RWPE2 (cell line): ENCODE data around the gene CLDN11.

Source experiments
- ATAC-seq: fragments of 200-7000 bp; cut with Tn5 transposase; 3 replicates; pipeline ENCODE4 v1.9.1; 2021; ENCODE audit warnings: low read depth
- DNase-seq: peaks from one replicate; pipeline ENCODE4 v3.0.0-alpha.2; 2020; ENCODE audit warnings: low spot score
- H3K27ac ChIP-seq: fragments of 450-650 bp; 2 replicates; pipeline ENCODE4 v1.5.1; 2017; ENCODE audit warnings: mild to moderate bottlenecking; ENCODE audit not compliant: poor library complexity, severe bottlenecking
- H3K27me3 ChIP-seq: fragments of 250-450 bp; sonication (Bioruptor Pico); 2 replicates; pipeline ENCODE4 v1.5.1; 2021; ENCODE audit warnings: mild to moderate bottlenecking, moderate library complexity; ENCODE audit not compliant: insufficient read depth, poor library complexity, severe bottlenecking
- H3K36me3 ChIP-seq: fragments of 250-450 bp; sonication (Bioruptor Pico); 2 replicates; pipeline ENCODE4 v1.5.1; 2020; ENCODE audit warnings: low read depth, mild to moderate bottlenecking, moderate library complexity
- H3K4me1 ChIP-seq: fragments of 250-450 bp; sonication (Bioruptor Pico); 2 replicates; pipeline ENCODE4 v1.5.1; 2021; ENCODE audit warnings: mild to moderate bottlenecking, moderate library complexity; ENCODE audit not compliant: insufficient read depth, poor library complexity, severe bottlenecking
- H3K4me3 ChIP-seq: fragments of 250-450 bp; sonication (Bioruptor Pico); 2 replicates; pipeline ENCODE4 v1.5.1; 2021; ENCODE audit warnings: mild to moderate bottlenecking, moderate library complexity; ENCODE audit not compliant: severe bottlenecking
- H3K9me3 ChIP-seq: fragments of 250-450 bp; sonication (Bioruptor Pico); 2 replicates; pipeline ENCODE4 v1.5.1; 2021; ENCODE audit warnings: mild to moderate bottlenecking, moderate library complexity; ENCODE audit not compliant: severe bottlenecking
- TF ChIP-seq, protein P1 (sequence below): fragments of 450-650 bp; IDR thresholded peaks from one replicate; pipeline ENCODE4 v1.5.1; 2017; ENCODE audit warnings: mild to moderate bottlenecking, moderate library complexity; ENCODE audit not compliant: poor library complexity, severe bottlenecking

CLDN11 gene

DNA sequence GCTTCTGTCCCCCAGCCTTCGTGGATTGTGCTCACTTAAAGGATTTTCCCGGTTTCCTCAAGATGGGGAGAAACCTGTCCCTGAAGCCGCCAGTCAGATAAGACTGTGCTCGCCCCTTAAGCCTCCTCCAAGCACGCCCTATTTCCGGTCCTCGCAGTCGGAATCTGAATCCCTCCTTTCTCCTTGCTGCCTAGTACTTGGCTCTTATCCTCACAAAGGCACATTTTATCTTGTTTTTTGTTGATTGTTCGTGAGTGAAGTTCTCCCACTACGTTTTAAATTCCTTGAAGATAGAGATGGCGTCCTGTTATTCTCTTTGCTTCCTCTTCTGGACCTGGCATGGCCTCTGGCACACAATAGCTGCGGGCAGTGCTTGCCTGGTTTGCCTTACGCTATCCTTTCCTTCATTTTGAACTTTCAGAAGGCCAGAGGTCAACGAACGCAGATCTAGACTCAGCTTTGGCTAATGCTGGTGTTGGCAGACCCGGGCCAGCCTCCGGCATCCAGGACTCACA, 1.7 kb downstream of the CLDN11 start:
- Histone ChIP-seq H3K9me3 (no peaks in the 10 kb centered on the region), H3K4me1 (no peaks in the 10 kb centered on the region), H3K27ac (no peak overlapping the region), H3K36me3 (no peaks in the 10 kb centered on the region), H3K4me3 (no peak overlapping the region), H3K27me3 (peaks cover 8% of the 10 kb centered on the region)
- no peak for ATAC-seq
- TF ChIP-seq, protein P1, sequence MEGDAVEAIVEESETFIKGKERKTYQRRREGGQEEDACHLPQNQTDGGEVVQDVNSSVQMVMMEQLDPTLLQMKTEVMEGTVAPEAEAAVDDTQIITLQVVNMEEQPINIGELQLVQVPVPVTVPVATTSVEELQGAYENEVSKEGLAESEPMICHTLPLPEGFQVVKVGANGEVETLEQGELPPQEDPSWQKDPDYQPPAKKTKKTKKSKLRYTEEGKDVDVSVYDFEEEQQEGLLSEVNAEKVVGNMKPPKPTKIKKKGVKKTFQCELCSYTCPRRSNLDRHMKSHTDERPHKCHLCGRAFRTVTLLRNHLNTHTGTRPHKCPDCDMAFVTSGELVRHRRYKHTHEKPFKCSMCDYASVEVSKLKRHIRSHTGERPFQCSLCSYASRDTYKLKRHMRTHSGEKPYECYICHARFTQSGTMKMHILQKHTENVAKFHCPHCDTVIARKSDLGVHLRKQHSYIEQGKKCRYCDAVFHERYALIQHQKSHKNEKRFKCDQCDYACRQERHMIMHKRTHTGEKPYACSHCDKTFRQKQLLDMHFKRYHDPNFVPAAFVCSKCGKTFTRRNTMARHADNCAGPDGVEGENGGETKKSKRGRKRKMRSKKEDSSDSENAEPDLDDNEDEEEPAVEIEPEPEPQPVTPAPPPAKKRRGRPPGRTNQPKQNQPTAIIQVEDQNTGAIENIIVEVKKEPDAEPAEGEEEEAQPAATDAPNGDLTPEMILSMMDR = no peak
- DNase-seq = no peak

DNA sequence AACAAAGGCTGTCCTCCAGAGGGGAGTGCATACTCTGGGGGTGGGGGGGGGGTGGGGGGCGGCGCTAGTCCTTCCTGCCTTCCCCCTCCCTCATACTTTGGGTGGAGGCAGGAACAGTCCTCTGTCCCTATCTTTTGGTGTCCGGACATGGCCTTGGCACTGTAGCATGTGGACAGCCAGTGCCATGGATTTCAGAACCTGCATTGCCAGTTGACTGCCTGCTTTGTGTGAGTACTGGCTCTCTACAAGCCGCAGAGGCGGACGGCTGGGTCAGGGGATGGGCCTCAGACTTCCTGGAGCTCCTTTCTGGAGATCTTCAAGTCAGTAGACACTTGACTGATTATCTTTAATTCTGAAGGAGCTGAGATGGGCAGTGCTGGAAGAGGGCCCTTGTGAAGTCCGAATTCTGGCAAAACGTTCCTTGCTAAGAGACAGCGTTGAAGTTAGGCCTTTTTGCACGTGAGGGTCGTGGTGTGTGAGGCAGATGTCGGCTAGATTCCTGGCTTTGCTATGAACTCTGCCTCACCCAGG, 2.5 kb downstream of the CLDN11 start:
- H3K4me1 ChIP-seq = no peaks in the 10 kb centered on the region
- DNase-seq = no peak
- no peaks in the 10 kb centered on the region for H3K9me3 ChIP-seq
- no peak for ATAC-seq
- peaks cover 8% of the 10 kb centered on the region for H3K27me3 ChIP-seq
- H3K4me3 ChIP-seq = no peak overlapping the region
- H3K36me3 ChIP-seq = no peaks in the 10 kb centered on the region
- no peak overlapping the region for H3K27ac ChIP-seq
- TF ChIP-seq, protein P1 = no peak

DNA sequence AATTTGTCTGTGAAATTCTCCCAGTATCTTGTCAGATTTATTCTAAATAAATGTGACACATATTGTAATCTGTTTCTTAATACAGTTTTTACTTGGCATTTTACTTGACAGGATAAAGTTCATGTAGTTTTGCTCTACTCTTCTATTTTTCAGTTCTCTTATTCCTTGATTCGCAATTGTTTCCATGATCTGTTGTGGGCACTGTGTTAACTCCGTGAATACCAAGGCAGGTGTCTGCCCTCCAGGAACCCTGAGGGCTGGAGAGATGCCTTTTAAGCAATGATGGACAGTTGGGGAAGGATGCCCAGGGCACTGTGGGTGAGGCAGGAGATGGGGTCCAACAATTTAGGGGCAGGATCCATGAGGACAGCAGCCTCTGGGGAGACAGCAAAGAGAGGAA, 3.1 kb downstream of the CLDN11 start:
- H3K4me1 ChIP-seq = no peaks in the 10 kb centered on the region

DNA sequence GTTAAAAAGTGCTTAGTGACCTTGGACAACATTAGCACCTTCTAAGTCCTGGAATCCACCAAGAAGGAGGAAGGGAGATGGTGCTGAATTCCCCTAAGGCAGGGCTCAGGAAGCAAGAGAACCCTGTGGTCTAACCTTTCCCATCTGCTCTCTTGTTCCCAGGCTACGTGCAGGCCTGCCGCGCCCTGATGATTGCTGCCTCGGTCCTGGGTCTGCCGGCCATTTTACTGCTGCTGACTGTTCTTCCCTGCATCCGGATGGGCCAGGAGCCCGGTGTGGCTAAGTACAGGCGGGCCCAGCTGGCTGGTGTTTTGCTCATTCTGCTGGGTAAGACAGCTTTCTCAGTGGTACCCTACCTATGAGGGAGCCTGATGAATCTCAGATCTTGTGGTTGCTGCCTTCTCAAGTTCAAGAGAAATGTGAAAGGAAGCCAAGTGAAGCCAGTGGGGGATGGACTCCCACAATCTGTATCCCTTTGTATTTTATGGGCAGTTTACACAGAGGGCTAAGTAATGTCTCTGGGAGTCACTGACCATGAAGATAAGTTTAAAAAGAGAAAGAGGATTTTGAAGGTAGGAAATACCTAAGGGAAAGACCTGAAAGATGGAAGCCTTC, 4.4 kb downstream of the CLDN11 start:
- Histone ChIP-seq H3K4me3 (no peak overlapping the region), H3K9me3 (no peaks in the 10 kb centered on the region), H3K4me1 (no peaks in the 10 kb centered on the region), H3K27me3 (peaks cover 8% of the 10 kb centered on the region), H3K36me3 (no peaks in the 10 kb centered on the region), H3K27ac (no peak overlapping the region)
- ATAC-seq (no peak), DNase-seq (no peak)
- TF ChIP-seq, protein P1 = no peak

More for the DNA sequence above, 3.1 kb downstream of the CLDN11 start:
- peaks cover 8% of the 10 kb centered on the region for H3K27me3 ChIP-seq
- H3K36me3 ChIP-seq = no peaks in the 10 kb centered on the region
- no peaks in the 10 kb centered on the region for H3K9me3 ChIP-seq
- ATAC-seq = no peak
- no peak overlapping the region for H3K4me3 ChIP-seq
- no peak overlapping the region for H3K27ac ChIP-seq
- DNase-seq = no peak
- TF ChIP-seq, protein P1 = no peak

DNA sequence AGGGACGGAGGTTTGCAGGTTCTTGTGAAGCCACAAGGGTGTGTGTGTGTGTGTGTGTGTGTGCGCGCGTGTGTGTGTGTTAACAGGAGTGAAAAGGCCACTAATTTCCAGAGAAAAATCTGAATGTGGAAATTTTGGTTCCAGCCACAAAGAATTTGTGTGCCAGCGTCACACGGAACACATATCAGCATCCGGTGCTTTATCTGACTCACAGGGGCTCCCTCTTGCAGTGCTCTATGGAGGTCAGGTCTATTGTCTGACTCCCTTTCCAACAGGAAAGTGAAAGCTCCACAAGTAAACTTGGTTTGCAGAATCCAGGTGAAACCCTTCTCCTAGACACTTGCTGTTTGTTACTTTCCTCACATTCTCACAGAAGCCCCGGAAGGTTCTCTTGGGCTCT, 6.2 kb downstream of the CLDN11 start:
- TF ChIP-seq, protein P1 = no peak
- DNase-seq (no peak), ATAC-seq (no peak)
- no peaks in the 10 kb centered on the region for H3K4me1 ChIP-seq
- no peaks in the 10 kb centered on the region for H3K36me3 ChIP-seq
- H3K4me3 ChIP-seq = no peak overlapping the region
- H3K9me3 ChIP-seq = no peaks in the 10 kb centered on the region
- H3K27me3 ChIP-seq = no peaks in the 10 kb centered on the region
- H3K27ac ChIP-seq = no peak overlapping the region
